HG03354 (cell line): ENCODE results near the gene NCOA5.

Experiments used
- ATAC-seq: cut with Tn5 transposase; IDR thresholded peaks from one replicate; pipeline ENCODE4 v1.9.1; 2021; ENCODE audit warnings: mild to moderate bottlenecking; ENCODE audit not compliant: unreplicated experiment, poor library complexity, severe bottlenecking

The NCOA5 gene

DNA sequence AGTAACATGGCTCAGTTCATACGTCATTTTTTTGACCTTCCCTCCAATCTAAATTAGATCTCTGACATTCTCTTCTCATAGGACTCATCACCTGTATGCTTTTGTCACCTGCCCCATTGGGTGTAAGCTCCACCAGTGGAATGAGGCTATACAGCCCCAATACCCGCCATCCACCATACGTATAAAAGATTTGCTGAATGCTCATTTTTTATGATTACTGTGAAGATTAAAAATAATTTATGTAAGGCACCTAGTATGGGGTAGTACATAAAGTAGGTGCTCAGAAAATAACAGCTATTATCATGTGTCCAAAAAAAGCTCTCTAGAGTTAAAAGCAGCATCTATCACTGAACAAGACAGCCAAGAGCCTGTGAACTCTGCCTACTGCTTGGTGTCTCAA, 24.1 kb downstream of the NCOA5 start:
- no peak for ATAC-seq

GRCh38 chr20:46065006-46065405, 24.8 kb downstream of the NCOA5 start:
- ATAC-seq: no peak

DNA sequence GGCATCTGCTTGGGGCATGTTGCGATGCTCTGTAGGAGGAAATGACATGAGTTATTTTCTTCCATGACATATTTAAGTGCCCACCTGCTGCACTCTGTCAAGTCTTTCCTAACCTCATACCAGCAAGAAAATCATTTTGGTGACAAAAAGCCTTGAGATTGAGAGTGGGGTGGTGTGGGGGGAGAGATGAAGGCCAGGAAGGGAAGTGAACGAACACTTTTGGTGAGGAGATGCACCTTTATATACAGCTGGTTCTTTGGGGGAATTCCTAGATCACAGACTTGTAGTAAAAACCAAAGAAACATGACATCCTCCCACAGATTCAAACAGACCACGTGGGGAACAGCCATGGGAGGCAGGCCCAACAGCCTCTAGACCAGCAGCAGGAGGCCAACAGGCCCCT, 26.1 kb downstream of the NCOA5 start:
- no peak for ATAC-seq

DNA sequence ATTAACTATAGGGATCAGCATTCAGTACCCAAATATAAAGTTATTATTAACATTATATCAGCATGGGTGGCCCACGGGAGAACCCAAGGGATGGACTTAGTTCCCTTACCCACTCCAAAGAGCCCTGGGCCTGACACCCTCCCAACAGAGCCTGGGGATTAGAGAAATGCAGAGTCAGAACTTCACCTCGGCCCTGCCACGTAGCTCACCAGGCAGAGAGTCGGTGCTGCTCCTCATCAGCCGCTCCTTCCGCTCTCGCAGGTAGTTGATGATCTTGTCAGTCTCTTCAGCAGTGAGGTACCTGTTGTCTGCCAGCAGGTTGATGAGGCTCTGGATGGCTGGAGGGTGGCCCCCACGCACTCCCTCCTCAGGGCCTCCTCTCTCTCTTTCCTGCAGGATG, 26.6 kb downstream of the NCOA5 start:
- no peak for ATAC-seq

DNA sequence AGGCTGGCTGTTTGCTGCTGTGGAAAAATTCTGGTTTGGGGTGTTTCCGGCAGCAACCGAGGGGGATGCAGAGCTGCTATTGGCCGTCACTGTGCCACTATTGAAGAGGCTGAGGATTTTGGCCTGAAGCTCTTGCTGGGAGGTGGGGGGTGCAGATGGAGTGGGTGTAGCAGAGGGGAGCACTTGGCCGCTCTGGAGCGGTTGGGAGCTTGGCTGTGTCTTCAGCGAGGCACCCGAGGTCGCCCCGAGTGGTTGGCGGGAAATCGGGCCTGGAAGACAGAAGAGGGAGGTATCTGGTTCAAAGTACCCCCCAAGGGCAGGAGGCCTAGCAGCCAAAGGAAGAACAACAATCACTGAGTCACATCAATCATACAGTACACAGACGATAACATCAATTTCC, 27.1 kb downstream of the NCOA5 start:
- ATAC-seq: no peak

DNA sequence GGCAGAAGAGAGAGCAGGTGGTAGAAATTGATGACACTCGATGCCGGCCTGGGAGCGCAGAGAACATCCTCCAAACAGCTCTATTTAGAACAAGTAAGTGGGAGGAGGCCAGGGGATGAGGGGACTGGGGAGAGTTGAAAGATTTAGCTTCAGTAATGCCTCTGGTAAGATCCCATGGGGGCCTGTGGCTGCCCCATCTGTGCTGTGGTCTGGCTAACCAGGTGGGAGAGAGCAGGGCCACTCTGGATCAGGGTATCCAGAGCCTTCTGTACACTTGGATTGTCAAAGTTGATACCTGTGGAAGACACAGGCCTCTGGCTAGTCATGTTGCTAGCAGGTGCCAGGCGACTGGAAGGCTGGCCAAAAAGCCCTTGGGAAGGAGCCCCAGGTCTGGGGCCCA, 27.6 kb downstream of the NCOA5 start:
- no peak for ATAC-seq

DNA sequence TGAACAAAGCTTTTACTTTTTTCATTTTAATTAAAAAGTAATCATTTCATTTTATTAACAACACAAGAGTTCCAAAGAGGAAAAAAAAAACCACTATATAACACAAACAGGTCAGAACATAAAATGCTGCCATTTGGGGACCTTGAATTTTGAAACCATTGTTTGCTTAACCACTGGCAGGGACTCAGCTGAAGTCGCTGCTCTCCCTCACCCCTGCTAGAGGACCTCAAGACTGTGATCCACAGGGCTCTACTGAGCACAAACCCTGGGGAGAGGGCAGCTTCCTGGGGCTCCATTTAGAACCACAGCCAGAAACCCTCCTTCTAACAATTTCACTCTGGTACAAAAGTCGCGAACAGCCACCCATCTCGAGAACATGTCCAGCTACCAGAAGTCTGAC, 28.8 kb downstream of the NCOA5 start:
- ATAC-seq: no peak

- no peak for ATAC-seq
Observed at GRCh38 chr20:46060301-46060881, 29.4 kb downstream of the NCOA5 start.

GRCh38 chr20:46058599-46059281, 31.0 kb downstream of the NCOA5 start:
- ATAC-seq: no peak

GRCh38 chr20:46057856-46058598, 31.7 kb downstream of the NCOA5 start:
- ATAC-seq: no peak

DNA sequence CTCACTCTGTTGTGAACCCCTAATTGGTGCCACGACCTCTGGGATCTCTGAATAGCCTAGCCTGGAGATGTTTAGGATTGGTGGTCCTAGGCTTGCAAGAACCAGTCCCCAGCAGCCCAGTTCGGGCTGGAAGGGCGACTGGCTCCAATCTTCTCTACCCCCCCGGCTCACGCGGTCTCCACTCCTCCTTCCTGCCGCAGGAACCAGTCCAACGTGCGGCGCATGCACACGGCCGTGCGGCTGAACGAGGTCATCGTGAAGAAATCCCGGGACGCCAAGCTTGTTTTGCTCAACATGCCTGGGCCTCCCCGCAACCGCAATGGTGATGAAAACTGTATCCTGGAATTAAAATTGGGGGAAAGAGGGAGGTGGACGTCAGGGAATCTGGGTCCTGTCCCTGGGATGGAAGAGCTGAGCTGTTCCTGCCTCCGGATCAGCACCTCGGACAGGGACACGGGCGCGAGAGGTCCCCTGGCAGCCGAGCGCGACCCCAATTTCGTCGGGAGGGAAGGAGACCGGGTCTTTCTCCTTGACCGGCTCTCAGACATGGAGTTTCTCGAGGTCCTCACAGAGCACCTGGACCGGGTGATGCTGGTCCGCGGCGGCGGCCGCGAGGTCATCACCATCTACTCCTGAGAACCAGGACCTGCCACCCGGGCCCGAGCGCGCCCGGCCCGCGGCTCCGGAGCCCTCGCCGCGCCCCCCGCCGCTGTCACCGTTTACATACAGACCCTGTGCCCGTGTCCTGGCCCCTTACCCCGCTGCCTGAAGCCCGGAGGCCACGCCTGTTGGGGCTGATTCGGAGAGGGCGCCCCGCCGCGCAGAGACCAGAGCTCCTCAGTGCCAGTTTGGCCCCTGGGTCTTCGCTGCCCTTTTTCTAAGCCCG, 32.5 kb downstream of the NCOA5 start:
- no peak for ATAC-seq

DNA sequence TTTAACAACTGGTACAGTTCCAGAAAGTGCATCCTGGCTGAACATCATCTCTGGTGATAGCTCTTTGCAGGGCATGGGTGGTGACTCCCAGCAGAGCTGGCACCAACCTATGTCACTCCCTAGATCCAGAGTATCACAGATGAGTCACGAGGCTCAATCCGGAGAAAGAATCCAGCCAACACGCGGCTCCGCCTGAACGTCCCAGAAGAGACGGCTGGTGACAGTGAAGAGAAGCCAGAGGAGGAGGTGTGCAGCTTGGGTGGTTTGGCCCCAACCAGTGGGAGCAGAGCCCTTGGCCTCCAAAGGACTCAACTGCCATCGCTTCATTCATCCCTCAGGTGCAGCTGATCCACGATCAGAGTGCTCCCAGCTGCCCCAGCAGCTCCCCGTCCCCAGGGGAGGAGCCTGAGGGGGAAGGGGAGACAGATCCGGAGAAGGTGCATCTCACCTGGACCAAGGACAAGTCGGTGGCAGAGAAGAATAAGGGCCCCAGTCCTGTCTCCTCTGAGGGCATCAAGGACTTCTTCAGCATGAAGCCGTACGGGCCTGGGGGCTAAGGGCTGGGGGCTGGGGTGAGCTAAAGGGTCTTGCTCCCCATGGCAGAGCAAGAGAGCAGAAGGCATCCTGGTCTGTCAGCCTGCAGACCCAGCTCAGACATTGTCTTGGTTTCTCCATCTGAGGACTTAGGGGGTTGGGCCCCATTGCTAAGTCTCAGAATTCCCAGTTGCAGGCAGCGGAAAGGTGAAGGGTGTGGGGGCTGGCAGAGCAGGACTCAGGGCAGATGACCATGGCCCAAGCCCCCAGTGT, 33.5 kb downstream of the NCOA5 start:
- ATAC-seq: no peak

GRCh38 chr20:46055269-46055668, 34.5 kb downstream of the NCOA5 start:
- no peak for ATAC-seq

DNA sequence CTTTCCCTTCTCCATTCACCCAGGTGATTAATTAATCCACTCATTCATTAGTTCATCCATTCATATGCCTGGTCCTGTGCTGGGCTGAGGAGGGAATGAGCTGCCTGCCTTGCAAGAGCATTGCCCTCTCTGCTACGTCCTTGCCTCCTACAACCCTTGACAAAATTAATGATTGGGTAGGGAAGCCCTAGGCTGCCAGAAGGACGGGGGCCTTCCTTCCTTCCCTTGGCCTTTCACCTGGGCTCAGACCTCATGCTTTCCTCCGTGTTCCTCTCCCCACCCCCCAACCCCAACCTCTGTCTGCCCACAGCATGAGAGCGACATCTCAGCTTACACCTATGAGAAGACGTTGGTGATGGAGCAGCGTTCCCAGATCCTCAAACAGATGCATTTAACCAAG, 35.2 kb downstream of the NCOA5 start:
- ATAC-seq: no peak

- no peak for ATAC-seq
Observed at GRCh38 chr20:46053416-46053815, 36.3 kb downstream of the NCOA5 start.

DNA sequence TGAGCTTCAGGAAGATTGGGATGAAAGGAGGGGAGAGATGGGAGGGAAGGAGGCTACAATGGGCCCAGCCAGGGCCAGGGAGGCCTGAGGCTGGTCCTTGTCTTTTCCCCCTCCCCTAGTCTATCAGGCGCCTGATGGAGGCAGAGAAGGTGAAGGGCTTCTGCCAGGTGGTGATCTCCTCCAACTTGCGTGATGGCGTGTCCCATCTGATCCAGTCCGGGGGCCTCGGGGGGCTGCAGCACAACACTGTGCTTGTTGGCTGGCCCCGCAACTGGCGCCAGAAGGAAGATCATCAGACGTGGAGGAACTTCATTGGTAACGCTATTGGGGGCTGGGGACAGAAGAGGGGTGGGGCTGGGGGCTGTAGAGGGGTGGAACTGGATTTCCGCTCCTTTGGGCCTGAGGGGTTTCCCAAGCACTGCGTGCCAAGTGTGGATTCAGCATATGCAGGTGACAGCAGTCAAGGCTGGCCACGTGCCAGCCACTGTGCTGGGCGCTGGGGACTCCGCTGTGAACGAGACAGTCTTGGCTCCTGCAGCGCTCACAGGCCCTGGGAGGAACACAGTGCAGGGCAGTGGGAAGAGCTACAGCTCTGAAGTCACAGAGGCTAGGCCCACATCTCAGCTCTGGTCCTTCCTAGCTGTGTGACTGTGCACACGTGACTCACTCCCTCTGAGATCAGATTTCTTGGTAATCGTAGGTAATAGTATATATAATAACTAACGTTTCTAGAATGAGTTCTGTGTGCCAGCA, 38.0 kb downstream of the NCOA5 start:
- ATAC-seq: no peak

DNA sequence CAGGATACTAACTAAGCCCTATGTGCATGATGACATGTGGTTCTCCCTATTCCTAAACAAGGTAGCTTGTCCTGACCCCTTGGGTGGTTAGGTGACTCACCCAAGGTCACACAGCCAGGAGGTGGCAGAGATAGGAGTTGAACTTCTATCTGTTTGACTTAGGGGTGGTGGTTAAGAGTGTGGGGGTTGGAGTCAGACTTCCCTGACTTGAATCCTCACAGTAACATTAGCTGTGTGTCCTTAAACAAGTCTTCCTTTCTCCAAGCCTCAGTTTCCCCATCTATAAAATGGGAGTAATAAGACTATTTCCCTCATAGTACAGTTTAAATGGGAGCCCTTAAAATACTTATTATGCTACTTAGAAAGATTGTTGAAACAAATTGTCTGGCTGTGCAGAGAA, 38.9 kb downstream of the NCOA5 start:
- ATAC-seq: no peak

GRCh38 chr20:46050444-46050843, 39.3 kb downstream of the NCOA5 start:
- ATAC-seq: no peak

DNA sequence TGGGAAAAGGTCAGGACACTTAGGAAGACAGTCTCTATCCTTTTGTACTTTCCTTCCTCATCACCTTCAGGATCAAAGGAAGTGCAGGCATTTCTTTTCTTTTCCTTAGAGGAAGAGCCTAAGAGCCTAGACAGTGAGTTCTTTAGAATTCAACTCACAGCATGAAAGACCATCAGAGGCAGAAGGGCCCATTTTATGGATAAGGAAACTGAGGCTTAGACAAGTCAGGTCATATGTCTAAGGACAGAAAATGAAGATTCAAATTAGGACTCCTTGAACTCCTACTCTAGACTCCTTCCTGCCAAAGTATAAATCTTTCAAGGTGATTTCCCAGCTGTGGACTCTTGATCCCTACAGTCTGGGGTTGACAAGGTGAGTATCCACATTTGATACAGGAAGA, 39.9 kb downstream of the NCOA5 start:
- ATAC-seq: no peak
